ENCODE data around the gene PICALM.

GRCh38 chr11:86015699-86016098, 53.2 kb downstream of the PICALM start:
- TF ChIP-seq EZH2 (IDR thresholded peaks at IDR 0.05; ENCODE audit: borderline replicate concordance, insufficient read depth, low read depth, low read length, poor library complexity, severe bottlenecking) = no peak
- TF ChIP-seq CTCF (IDR thresholded peaks at IDR 0.05) = no peak

Measured in B cell (primary cell).